Activated CD4-positive, alpha-beta T cell treated with anti-CD3 and anti-CD28 coated beads, Interleukin-2, amount 50 U/mL, for 1 hour (primary cell): ENCODE measurements around the gene PGAM5.
"Not testable (repeated sequence)": the region's sequence is repeated elsewhere in the genome, so short reads cannot be mapped to it uniquely, and the experiment has no call there.

Source experiments
- DNase-seq: peaks from one replicate; pipeline ENCODE4 v3.0.0-alpha.2; 2020

PGAM5 gene

GRCh38 chr12:132689227-132689626 is 21.4 kb upstream of the PGAM5 start:
- no peak for DNase-seq

GRCh38 chr12:132690112-132690511 is 20.5 kb upstream of the PGAM5 start:
- no peak for DNase-seq

DNA sequence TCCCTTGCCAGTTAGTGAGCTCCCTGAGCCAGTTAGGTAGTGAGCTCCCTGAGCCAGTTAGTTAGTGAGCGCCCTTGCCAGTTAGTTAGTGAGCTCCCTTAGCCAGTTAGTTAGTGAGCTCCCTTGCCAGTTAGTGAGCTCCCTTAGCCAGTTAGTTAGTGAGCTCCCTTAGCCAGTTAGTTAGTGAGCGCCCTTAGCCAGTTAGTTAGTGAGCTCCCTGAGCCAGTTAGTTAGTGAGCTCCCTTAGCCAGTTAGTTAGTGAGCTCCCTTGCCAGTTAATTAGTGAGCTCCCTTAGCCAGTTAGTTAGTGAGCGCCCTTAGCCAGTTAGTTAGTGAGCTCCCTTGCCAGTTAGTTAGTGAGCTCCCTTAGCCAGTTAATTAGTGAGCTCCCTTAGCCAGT is 18.6 kb upstream of the PGAM5 start:
- DNase-seq: not testable (repeated sequence)

DNA sequence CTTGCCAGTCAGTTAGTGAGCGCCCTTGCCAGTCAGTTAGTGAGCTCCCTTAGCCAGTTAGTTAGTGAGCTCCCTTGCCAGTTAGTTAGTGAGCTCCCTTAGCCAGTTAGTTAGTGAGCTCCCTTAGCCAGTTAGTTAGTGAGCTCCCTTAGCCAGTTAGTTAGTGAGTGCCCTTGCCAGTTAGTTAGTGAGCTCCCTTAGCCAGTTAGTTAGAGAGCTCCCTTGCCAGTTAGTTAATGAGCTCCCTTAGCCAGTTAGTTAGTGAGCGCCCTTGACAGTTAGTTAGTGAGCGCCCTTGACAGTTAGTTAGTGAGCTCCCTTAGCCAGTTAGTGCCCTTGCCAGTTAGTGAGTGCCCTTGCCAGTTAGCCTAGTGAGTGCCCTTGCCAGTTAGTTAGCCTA is 15.8 kb upstream of the PGAM5 start:
- DNase-seq: not testable (repeated sequence)

DNA sequence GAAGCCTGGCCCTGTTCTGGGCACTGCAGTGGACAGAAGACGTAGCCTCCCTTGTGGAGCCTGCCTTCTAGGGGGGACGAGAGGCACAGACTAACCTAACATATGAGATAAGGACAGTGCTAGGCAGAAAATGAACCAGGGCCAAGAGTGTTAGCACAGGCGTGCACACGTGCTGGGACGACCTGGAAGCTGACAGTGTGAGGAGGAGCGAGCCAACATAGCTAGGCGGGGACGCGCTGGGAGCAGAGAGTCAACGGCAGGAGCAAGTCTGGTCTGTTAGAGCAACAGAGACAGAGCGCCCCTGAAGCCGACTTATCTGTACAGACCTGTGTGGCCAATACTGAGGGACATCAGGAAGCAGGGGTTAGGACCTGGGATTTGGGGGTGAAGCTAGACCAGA is 15.2 kb upstream of the PGAM5 start:
- DNase-seq: no peak

GRCh38 chr12:132698341-132698740 is 12.3 kb upstream of the PGAM5 start:
- no peak for DNase-seq

- no peak for DNase-seq
These were observed 10.3 kb upstream of the PGAM5 start for GRCh38 chr12:132700212-132700822.

DNA sequence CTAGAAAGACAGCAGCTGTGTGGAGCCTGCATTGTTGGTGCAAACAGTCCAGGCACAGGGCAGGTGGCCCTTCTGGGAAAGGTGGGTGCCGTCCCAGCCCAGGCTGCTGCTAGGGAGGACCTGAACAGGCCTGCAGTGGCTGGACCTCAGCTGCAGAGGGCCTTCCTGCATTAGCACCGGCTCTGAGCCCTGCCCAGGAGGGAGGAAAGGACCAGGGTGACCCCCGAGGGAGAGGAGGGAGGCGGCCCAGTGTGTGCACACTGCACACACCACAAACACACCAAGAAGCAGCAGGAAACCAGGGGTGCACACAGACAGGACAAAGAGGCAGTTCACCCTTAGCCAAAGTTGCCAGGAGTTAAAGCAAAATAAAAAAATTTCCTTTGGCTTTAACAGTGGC is 8.0 kb upstream of the PGAM5 start:
- no peak for DNase-seq

DNA sequence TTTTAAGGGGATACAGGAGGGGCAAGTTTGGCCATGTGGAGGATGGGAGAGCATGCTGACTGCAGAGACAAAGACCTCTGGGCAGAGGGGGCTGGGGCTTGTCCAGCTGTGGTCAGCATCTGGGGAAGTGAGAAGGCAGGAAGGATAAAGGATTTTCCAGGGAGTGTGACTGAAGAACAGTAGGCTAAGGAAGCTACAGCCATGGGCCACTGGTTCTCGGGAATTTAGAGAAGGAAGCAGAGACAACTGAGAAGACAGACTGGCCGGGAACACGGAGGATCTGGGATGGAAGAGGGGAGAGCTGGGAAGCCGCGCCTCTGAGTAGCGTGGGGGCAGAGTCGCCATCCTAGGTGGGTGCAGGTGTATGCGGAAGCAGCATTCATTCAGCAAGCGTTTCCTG is 7.0 kb upstream of the PGAM5 start:
- DNase-seq: no peak

- no peak for DNase-seq
These were observed 3.4 kb upstream of the PGAM5 start for GRCh38 chr12:132707241-132707640.

DNA sequence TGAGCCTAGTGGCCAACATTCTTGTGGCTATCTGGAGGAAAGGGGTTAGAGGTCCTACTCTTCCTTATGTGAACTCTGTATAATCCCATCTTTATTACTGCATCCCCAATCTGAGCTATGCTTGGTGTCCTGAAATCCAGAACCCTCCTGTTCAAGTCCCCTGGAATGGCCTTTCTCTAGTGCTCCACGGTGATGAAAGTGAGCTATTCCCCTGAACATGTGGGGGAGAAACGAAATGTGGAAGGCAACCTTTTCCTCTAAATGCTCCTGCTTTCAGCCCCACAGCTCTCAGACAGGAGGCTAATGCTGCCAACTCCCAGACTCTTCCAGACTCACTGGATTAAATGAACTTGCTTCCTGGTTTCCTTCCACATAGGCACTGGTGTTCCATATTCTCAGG is 2.5 kb upstream of the PGAM5 start:
- no peak for DNase-seq

DNA sequence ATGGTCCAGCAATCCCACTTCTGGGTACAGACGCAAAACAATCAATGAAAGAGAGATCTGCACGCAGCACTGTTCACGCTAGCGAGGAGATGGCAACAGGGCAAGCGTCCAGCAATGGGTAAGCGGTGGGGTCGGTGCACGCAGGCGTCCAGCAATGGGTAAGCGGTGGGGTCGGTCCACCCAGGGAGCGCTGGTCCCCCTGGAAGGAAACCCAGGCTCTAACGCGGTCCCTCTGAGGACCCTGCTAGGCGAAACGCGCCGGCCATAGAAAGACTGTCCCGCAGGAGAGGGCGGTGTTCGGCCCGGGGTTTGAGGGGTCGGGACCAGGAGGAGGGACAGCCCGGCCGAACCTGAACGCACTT is 618 bp upstream of the PGAM5 start:
- no peak for DNase-seq

DNA sequence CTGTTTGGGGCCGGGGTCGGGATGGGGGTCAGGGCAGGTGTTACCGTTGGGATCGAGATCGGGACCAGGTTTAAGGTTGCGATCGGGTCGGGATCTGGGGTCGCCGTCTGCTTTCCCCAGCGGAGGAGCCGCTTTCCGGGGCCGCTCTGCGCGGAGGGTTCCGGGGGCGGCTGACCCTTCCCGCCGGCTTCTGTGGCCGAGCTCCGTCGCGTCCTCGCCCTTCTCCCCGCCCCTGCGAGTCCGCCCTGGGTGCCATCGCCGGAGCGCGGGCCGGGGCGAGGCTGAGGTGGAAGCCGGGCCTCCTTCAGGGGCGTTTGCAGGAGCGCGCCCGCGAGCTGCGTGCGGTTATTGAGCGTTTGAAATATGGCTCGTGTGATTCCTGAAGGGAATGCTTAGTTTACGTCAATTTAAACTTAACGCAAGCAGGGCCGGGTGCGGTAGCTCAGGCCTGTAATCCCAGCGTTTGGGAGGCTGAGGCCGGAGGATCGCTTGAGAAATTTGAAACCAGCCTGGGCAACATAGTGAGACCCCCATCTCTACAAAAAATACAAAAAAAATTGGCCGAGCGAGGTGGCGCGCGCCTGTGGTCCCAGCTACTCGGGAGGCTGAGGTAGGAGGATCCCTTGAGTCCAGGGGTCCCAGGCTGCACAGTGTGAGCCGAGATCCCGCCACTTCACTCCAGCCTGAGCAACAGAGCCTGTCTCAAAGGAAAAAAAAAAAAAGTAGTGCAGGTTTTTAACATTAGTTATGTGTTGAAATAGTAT is 620 bp downstream of the PGAM5 start:
- DNase-seq: peak; percentile 13

DNA sequence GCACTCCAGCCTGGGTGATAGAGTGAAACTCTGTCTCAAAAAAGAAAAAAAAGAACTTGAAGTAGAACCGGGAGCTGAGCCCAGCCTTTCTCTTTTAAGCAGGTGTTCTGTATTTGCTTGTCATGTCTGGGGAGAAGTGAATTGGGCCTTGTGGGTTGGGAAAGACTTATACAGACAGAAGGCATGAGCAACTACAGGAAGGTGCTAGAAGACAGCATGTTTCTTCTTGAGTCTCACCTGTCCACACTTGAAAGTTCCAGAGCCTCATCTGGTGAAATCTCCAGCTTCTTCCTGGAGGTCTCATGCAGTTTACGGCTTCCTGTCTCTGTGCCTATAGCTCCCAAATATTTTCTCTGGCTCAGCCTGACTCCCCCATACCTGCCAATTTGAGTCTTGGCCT is 2.5 kb downstream of the PGAM5 start:
- DNase-seq: no peak

GRCh38 chr12:132715874-132716273 is 5.2 kb downstream of the PGAM5 start:
- no peak for DNase-seq

DNA sequence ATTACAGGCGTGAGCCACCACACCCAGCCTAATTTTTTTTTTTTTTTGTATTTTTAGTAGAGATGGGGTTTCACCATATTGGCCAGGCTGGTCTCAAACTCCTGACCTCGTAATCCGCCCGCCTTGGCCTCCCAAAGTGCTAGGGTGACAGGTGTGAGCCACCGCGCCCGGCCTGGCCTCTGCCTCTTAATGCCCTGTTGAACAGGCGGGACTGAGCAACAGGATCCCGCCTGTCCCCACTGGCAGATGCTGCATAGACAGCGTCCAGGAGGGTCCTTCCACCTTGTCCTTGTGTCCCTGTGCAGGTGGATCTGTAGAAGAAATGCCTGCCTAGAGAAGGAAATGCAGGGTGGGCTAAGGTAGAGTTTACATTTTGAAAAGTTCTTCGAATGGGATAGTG is 5.7 kb downstream of the PGAM5 start:
- no peak for DNase-seq

GRCh38 chr12:132717011-132717410 is 6.4 kb downstream of the PGAM5 start:
- no peak for DNase-seq

DNA sequence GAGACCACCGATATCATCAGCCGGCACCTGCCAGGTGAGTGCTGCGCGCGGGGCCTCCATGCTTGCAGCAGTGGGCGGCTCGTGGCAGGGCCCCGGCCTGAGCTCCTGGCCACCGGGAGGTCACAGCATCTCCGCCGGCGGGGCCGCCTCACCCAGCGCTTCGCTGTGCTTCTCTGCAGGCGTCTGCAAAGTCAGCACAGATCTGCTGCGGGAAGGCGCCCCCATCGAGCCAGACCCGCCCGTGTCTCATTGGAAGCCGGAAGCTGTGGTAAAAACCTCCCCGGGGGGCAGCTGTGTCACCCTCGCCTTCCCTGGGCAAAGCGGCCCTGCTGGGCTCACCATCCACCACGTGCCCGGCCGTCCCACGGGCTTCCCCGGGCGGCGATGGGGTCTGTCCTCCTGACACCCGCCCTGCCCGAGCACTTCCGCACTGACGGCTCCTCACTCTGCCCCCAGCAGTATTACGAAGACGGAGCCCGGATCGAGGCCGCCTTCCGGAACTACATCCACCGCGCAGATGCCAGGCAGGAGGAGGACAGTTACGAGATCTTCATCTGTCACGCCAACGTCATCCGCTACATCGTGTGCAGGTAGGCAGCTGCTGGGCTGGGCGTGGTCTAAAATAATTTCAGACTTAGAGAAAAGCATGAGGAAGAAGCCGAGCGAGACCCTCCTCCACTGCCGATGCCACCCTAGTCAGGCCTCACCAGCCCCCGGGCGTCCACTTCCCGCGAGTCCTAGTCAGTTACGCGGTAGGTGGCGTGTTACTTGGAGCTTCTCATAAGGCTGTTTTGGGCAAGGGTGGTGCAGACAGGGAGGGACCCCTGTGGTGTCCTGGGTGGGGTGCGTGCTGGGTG is 7.1 kb downstream of the PGAM5 start:
- DNase-seq: no peak

DNA sequence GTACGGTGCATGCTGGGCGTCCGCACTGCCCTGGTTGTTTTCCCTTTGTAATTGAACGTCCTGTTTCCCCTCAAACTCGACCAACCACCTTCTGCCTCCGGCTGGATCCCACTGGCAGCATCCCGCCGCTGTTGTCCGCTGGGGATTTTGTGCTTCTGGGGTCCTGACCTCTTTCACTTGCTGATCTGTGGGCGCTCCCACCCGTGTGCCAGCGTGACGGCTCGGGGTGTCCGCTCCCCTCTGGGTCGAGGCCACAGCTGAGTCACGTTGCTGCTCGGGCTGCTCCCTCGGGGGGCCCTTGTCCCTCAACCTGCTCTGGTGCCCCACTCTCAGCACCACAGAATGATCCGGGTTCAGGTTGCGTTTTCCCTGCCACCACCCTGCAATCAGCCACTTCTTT is 8.0 kb downstream of the PGAM5 start:
- DNase-seq: no peak

- DNase-seq: no peak
These were observed 8.7 kb downstream of the PGAM5 start for GRCh38 chr12:132719141-132719953.

- DNase-seq: no peak
These were observed 9.3 kb downstream of the PGAM5 start for GRCh38 chr12:132719954-132720324.

DNA sequence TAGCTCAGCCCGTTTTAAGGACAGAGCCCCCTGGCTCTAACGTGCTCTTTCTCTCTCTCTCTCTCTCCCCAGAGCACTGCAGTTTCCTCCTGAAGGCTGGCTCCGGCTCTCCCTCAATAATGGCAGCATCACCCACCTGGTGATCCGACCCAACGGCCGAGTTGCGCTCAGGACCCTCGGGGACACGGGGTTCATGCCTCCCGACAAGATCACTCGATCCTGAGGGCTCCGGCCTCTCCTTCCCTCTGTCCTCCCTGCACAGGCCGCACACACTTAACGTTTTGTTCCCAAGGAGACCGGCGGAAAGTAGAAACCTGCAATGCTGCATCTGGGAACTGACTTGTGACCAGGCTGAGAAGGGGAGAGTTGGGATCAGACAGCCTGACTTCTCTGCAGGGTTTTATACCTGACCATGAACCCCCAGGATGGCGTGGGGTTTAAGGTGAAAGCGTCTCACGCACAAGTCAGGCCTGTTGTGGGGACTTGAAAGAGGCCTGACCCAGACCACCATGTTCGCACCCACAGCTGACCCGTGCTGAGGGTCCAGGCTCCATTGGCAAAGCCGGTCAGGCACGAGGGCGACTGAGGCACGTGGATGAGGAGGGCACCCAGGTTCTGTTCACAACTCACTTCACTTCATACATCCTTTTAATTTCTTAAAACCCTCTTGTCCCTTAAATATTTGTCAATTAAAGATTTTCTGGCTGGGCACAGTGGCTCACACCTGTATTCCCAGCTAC is 10.1 kb downstream of the PGAM5 start:
- no peak for DNase-seq
